SIG-M5 treated with dmso at 0.1 percent for 504 hours (cell line): Measurements from ENCODE around the gene CDH4.

ENCODE experiments used
- DNase-seq: peaks from one replicate; lab custom pipeline; 2025; ENCODE audit not compliant: unreplicated experiment; lab: John Stamatoyannopoulos, UW

CDH4 gene

DNA sequence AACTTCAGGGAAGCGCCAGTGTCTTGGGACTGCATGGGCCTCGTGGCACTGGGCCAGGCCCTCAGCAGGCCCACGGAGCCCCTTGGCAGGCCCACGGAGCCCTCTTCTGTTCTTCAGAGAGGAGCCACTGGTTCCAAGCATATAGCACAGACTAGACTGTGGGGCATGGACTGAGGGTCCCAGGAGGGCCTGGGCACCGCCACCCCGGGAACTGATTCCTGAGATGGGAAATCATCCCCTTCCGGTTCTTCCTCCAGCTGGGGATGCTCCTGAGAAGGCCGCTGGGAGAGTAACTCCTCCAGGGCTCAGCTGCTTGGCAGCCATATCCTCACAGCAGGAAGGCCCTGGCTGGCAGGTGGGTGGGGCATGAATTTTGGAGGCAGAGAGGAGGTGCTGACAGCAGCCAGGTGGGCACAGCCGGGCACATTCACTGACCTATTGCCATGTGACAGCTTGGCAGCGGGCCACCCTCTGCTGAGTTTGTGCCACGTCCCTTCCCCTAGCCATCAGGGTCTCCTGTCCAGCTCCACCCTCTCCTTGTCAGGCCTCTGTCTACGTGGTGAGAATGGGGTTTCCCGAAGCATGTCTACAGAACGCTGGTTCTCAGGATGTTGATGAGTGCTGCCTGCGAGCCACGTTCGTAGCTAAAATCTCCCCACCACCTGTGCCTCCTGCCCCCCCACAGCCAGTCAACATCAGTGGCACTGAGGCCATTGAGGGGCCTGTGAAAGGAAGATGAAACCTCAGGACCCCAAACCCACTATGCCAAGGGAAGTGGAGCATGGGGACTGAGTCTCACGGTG is 661.6 kb downstream of the CDH4 start:
- DNase-seq, result no peak

GRCh38 chr20:61915101-61915500 is 663.0 kb downstream of the CDH4 start:
- no peak for DNase-seq

DNA sequence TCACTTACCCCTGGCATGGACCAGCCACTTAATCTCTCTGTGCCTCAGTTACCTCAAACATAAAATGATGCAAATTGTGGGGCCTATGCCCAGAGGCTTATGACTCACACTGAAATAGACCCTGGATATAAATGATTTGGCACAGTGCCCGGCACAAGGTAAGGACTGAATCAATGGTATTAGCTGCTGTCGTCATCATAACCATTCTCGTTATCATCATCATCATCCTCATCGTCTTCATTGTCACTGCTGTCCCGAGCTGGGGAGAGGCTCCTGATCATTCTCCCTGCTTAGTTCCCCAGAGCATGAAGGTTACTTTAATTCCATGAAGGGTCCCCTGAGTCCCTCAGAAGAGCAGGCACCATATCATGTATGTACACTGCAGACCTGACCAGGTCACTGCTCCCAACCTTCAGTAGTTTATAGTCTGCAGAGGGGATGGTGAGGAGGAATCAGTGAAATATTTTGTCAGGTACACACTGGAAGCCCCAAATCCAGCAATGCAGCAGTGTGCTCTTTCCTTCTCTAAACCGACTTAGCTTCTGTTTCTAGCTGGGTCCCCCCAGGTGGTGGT is 664.3 kb downstream of the CDH4 start:
- no peak for DNase-seq

DNA sequence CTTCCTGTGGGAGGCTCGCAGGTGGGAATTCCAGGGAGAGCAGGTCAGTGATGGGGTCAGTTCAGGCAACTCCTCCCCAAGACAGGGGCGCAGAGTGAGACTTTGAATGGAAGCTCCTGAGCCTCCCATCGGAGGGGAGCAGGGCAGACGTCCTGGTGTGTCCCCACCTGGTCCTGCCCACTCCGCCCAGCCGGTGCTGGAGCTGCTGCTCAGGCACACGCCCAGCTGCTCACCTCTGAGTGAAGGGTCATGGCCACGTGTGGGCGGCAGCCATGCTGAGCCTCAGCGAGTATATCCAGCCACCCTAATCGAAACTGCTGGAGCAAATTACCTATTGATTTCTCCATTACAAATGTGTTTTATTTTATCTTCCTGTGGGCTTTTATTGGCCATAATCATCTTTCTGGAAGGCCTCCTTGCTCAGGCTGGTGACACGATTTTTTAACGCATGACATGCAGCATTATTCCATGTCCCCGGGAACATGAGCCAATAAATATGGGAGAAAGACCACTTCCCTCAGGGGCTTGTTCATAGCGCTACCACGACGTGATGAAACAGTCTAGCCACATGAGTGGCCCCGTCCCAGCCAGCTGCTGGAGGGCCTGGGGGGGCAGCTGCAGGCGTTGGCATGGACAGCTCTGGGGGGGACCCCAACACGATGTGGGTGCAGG is 665.5 kb downstream of the CDH4 start:
- no peak for DNase-seq

DNA sequence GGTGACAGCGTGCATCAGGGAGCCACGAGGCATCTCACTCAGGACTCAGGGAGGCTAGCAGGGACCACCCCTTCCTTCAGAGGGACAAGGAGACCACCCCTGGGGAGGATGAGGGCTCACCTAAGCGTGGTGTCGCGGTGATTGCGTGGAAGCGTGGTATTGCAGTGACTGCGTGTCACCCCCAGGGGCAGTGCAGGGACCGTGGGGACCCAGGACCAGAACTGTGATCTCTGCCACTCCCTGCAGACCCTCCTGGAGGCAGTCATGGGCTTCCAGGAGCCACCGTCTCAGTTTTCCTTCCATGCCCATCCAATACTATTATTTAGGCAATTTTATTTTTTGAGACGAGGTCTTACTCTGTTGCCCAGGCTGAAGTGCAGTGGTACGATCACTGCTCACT is 666.5 kb downstream of the CDH4 start:
- DNase-seq, result no peak

GRCh38 chr20:61919239-61919638 is 667.2 kb downstream of the CDH4 start:
- no peak for DNase-seq

GRCh38 chr20:61919675-61920365 is 667.8 kb downstream of the CDH4 start:
- DNase-seq, result no peak

- no peak for DNase-seq
Measured at GRCh38 chr20:61922411-61922810, 670.4 kb downstream of the CDH4 start.

DNA sequence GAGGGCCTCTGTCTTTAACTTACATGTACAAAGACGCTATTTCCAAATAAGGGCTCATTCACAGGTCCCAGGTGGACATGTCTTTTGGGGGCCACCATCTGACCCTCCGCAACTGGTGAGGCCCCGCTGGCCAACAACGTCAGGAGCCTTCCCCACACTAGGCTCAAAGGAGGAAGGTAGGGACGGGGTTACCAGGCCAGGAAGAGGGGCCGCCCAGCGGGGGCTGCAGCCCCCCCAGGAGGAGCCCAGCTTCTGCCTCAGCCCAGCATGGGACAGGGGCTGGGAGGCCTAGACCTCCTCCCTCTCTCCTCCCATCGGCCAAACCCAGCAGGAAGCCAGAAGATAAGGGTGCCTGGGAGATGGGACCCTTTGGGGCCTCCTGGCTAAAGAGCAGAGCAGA is 670.9 kb downstream of the CDH4 start:
- no peak for DNase-seq

- DNase-seq, result no peak
Measured at GRCh38 chr20:61923371-61924166, 671.5 kb downstream of the CDH4 start.

DNA sequence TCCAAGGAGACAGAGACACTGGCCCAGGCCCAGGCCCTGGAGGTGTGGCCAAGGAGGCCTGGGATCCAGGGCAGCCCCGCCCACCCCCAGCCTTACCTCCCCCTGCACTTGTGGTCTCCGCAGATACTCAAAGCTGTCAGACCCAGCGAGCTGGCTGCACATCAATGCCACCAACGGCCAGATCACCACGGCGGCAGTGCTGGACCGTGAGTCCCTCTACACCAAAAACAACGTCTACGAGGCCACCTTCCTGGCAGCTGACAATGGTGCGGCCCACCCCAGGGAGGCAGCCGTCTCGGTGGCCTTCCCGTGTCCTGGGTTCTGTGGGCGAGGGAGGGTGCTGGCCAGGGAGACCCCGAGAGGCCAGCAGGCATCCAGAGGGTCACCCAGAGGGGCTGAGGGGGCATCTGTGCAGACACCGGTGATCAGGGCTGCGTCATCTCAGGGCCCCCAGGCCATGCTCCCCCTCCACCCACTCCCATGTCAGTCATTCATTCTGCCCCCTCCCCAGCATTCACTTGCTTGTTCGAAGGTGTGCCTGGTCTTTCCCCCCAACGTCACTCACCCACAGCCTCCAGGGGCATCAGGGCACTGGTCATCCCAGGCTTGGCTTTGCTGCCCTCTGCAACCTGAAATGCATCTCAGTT is 672.3 kb downstream of the CDH4 start:
- no peak for DNase-seq

GRCh38 chr20:61924858-61925554 is 672.9 kb downstream of the CDH4 start:
- DNase-seq, result no peak

DNA sequence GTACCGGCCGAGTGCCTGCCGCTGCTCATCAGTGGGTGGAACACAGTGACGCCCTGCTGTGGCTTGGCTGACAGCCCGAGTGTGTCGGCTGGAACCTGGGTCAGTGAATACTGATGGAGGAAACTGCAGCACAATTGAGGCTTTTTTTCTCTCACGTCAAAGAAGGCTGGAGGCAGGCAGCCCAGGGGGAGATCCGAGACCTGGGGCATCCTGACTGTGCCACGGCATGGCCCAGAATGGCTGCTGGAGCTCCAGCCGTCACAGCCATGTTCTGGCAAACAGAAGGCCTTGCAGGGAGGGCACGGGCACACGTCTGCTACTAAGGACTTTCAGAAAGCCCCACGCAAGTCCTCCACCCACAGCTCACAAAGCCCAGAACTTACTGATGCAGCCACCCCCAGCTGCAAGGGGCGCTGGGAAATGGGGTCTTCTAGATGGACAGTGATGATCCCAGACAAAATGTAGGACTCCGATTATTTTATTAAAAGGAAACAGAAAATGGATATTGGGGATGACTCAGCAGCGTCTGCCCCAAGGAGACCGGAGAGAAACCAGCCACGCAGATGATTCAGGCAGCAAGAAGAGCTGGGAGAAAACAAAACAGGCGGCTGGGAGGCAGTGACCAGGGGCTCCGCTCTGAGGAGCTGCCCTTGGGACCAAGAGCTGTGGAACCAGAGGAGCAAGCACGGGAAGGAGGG is 673.6 kb downstream of the CDH4 start:
- no peak for DNase-seq

- no peak for DNase-seq
Measured at GRCh38 chr20:61926253-61926613, 674.2 kb downstream of the CDH4 start.

- DNase-seq, result no peak
Measured at GRCh38 chr20:61926796-61927192, 674.7 kb downstream of the CDH4 start.

GRCh38 chr20:61927193-61927825 is 675.2 kb downstream of the CDH4 start:
- no peak for DNase-seq

DNA sequence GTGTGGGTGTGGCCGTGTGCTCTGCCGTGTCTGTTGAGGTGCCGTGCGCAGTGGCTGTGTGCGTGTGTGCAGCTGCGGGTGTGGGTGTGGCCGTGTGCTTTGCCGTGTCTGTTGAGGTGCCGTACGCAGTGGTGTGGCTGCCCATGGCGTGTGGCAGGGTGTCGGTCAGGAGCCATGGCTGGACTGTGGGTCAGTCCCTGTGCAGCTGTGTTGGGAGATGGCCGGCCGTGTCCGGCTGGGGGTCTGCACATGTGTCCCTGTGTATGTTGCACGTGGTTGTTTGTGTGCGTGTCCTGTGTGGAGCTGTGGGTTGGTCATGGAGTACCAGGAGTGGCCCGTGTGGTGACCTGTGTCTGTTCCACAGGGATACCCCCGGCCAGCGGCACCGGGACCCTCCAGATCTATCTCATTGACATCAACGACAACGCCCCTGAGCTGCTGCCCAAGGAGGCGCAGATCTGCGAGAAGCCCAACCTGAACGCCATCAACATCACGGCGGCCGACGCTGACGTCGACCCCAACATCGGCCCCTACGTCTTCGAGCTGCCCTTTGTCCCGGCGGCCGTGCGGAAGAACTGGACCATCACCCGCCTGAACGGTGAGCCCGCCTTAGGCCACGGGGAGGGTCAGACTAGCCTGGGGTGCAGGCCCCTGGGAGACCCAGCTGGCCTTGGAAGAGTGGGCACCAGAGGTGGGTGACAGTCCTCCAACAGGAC is 675.9 kb downstream of the CDH4 start:
- DNase-seq, result no peak

DNA sequence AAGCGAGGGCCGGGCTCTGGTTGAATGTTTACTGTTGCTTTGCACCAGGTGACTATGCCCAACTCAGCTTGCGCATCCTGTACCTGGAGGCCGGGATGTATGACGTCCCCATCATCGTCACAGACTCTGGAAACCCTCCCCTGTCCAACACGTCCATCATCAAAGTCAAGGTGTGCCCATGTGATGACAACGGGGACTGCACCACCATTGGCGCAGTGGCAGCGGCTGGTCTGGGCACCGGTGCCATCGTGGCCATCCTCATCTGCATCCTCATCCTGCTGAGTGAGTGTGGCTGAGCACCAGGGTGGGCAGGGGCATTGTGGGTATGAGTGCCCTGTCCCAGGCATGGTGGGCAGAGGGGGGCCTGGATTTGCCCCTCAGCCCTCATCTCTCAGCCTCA is 677.5 kb downstream of the CDH4 start:
- DNase-seq, result no peak
